AG09309 (cell line): ENCODE measurements around the gene KIAA0753.

ENCODE experiments used
- DNase-seq: peaks from one replicate; pipeline ENCODE4 v3.0.0-alpha.2; 2010; ENCODE audit warnings: low read depth
- H3K4me3 ChIP-seq: 2 replicates; pipeline ENCODE4 v1.5.1; 2011; ENCODE audit warnings: mild to moderate bottlenecking, low read depth, low read length, moderate library complexity; ENCODE audit not compliant: control insufficient read depth
- TF ChIP-seq, protein P1 (sequence below): IDR thresholded peaks from 2 replicates; pipeline ENCODE4 v1.5.1; 2011; ENCODE audit warnings: mild to moderate bottlenecking, low read depth, low read length, inconsistent platforms; ENCODE audit not compliant: insufficient read depth, control insufficient read depth; ENCODE audit errors: missing control alignments

KIAA0753 gene

DNA sequence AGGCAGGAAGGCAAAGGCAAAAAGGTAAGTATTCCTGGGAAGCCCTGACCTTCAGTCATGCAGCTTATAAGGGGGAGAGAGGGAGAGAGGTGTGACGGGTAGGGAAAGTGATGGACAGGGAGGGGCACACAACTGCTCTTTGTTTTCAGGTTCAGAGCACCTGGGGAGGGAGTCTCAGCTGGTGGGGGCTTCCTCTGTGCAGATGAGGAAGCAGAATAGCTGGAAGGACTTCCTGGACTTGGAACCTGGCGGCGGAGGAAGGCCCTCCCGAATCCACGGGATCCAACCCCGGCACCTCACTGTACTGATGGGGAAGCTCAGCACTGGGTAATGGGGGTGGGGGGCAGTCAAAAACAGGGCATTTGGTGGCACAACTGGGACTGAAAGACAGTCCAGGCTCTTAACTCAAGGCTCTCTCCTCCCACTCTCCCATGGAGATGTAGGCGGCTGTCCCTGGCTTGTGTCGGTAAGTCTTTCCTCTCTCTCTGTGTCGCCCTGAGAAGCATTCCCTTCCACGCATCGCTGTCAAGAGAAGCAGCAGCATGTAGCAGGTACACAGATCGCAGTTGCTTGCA is 72.2 kb downstream of the KIAA0753 start:
- DNase-seq, result no peak
- no peak overlapping the region for H3K4me3 ChIP-seq
- TF ChIP-seq, protein P1, sequence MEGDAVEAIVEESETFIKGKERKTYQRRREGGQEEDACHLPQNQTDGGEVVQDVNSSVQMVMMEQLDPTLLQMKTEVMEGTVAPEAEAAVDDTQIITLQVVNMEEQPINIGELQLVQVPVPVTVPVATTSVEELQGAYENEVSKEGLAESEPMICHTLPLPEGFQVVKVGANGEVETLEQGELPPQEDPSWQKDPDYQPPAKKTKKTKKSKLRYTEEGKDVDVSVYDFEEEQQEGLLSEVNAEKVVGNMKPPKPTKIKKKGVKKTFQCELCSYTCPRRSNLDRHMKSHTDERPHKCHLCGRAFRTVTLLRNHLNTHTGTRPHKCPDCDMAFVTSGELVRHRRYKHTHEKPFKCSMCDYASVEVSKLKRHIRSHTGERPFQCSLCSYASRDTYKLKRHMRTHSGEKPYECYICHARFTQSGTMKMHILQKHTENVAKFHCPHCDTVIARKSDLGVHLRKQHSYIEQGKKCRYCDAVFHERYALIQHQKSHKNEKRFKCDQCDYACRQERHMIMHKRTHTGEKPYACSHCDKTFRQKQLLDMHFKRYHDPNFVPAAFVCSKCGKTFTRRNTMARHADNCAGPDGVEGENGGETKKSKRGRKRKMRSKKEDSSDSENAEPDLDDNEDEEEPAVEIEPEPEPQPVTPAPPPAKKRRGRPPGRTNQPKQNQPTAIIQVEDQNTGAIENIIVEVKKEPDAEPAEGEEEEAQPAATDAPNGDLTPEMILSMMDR, result no peak

DNA sequence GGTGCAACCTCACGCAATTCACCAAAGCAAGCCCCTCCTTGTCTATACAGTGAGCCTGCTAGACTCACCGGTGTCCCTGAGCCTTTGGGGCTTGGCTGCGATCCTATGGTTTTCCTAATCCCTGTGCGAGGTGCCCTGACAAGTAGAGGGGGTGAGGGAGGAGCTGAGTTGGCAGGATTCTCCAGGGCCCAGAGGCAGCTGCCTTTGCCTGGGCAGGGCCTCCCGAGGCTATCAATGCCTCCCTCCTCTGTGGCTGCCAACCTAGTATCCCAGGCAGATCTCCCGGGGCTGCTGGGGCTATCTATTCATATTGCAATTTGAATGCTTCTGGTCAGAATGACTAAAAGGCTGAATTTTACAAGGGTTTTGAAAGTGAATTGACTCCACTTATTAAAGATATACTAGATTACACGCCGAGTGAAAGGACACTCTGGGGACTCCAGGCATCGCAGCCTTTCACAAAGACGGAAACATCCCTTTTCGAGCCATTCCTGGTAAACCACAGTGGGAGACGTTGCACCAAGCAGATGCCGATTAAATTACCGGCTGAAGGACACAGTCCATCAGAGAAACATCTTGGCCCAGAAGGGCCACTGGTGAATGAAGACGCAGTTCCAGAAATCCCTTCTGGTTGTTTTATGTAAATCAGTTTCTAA is 72.9 kb downstream of the KIAA0753 start:
- H3K4me3 ChIP-seq, result no peak overlapping the region
- DNase-seq, result no peak
- TF ChIP-seq, protein P1, result no peak

DNA sequence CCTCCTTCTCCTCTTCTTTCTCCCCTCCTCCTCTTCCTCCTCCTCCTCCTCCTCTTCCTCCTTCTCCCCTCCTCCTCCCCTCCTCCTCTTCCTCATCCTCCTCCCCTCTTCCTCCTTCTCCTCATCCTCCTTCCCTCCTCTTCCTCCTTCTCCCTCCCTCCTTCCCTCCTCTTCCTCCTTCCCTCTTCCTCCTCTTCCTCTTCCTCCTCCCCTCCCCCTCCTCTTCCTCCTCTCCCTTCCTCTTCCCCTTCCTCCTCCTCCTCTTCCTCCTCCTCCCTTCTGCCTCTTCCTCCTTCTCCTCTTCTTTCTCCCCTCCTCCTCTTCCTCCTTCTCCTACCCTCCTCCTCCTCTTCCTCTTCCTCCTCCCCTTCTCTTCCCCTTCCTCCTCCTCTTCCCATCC is 79.1 kb downstream of the KIAA0753 start:
- no peak for DNase-seq
- TF ChIP-seq, protein P1, result no peak
- H3K4me3 ChIP-seq, result no peak overlapping the region

DNA sequence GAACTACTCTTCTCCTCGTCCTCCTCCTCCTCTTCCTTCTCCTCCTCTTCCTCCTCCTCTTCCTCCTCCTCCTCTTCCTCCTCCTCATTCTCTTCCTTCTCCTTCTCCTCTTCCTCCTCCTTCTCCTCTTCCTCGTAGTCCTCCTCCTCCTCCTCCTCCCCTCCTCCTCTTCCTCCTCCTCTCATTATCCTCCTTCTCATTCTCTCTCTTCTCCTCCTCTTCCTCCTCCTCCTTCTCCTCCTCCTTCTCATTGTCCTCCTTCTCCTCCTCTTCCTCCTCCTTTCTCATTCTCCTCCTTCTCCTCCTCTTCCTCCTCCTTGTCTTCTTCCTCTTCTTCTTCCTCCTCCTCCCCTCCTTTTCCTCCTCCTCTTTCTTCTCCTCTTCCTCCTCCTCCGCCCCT is 80.0 kb downstream of the KIAA0753 start:
- TF ChIP-seq, protein P1, result no peak
- DNase-seq, result no peak
- H3K4me3 ChIP-seq, result no peak overlapping the region

DNA sequence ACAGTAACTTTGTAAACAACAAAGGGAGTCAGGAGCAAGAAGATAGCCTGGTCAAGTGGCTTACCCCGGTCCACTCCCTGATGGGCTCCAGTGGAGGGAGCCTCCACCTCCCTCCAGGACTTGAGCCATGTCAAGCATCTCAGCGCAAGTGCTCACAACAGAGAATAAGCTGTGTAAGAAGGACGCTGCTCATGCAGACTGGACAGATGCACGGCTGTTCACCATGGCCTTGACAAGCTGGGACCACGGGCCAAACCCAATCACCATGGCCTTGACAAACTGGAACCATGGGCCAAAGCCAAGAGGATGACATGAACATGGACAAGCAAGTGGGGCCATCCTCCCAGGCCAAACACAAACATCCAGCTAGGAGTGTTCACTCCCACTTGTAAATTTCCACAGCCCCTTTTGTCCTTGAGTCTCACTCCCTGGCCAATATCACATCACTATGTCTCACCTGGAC is 80.7 kb downstream of the KIAA0753 start:
- no peak overlapping the region for H3K4me3 ChIP-seq
- TF ChIP-seq, protein P1, result no peak
- no peak for DNase-seq

DNA sequence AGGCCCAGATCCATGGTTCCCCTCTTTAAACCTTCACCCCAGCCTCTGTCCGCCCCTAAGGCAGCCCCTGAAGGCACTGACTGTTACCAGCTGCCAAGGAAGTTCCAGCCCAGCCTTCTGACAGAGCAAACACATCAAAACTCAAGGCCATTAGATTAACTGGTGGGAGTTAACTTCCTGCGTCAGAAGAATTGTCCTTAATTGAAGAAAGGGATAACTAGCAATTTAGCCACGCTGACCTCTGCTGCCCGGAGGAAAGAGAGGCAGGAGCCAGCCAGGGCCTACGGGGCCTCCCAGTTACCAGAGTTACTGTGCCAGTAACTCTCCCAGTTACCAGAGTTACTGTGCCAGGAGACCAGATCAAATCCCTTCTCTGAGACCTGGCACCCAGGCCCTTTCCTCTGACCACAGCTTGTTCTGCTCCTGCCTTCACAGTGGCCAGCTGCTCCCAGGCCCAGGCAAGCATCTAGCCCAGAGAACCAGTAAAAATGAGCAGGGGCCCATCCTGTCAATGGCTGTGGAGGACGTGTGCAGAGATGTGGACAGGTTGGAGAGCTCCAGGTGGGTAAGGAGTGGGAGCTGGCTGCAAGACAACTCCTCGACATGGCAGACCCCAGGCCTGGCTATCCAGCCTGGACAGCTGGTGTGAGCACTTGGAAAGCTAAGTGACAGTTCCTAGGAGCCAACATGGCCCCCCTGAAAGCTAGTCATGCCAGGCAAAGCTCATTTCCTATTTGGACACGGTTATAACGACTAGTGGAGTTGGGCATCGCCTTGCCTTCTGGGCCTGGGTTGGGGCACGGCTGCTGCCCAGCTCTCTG is 81.4 kb downstream of the KIAA0753 start:
- TF ChIP-seq, protein P1, result no peak
- H3K4me3 ChIP-seq, result no peak overlapping the region
- no peak for DNase-seq
